ENCODE results near the gene ERMARD.

Gene ERMARD

GRCh38 chr6:169827290-169827717 lies 75.9 kb downstream of the ERMARD start:
- DNase-seq = no peak

DNA sequence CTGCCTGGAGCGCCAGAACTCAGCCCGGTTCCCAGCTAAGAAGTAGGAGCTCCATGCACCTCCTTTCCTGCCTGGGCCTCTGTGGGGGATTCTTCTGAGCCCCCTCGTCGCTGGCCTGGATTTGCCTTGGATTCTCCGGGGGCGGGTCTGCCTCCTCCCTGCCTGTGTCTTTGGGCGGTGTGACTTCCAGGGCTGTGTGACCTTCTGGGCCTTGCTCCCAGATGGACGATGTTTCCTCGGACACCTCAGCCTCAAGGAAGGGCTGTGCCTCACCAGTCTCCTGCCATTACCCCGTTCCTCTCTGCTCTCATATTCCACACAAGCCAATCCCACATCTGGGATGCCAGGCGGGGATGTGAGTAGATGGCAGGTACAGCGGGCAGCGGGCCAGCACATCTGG lies 76.8 kb downstream of the ERMARD start:
- DNase-seq = no peak

GRCh38 chr6:169829786-169830185 lies 78.4 kb downstream of the ERMARD start:
- no peak for DNase-seq

DNA sequence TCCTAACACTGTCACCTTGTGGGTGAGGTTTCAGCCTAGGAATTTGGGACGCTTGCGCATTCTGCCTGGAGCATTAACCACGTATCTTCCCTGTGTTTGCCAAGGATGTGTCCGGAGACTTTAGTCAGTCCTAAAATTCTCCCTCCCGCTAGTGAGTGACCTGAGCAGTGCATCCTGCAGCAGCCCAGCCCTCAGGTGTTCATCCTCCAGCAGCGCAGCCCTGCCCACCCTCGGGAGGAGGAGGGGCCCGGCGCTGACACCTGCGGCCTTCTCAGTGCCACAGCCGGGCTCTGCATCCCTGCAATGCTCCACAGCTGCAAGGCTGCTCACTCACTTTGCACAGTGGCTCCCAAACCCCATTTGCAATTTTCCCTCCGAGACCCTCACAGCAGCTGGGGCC lies 79.5 kb downstream of the ERMARD start:
- no peak for DNase-seq

Measured in CD4-positive, alpha-beta T cell treated with Interferon gamma for 1 hour (primary cell).